BE2C (cell line): ENCODE results near the gene RBM7.

Experiments used
- DNase-seq: peaks from one replicate; pipeline ENCODE4 v3.0.0-alpha.2; 2020
- H3K27me3 ChIP-seq: fragments of 250-450 bp; sonication (Bioruptor Pico); 2 replicates; pipeline ENCODE4 v1.5.1; 2020; ENCODE audit warnings: mild to moderate bottlenecking
- H3K36me3 ChIP-seq: fragments of 250-450 bp; sonication (Bioruptor Pico); 2 replicates; pipeline ENCODE4 v1.5.1; 2020; ENCODE audit warnings: mild to moderate bottlenecking
- H3K4me1 ChIP-seq: fragments of 250-450 bp; sonication (Bioruptor Pico); 2 replicates; pipeline ENCODE4 v1.5.1; 2020
- H3K4me3 ChIP-seq: 2 replicates; pipeline ENCODE4 v1.5.1; 2011; ENCODE audit warnings: low read depth, low read length
- H3K9me3 ChIP-seq: fragments of 250-450 bp; sonication (Bioruptor Pico); 2 replicates; pipeline ENCODE4 v1.5.1; 2020
- CTCF ChIP-seq: IDR thresholded peaks from 2 replicates; pipeline ENCODE4 v1.5.1; 2012; ENCODE audit warnings: mild to moderate bottlenecking, low read depth, low read length

RBM7 gene

GRCh38 chr11:114399490-114400215 lies 813 bp upstream of the RBM7 start:
- no peaks in the 10 kb centered on the region; the same call in none of the 2 replicates for H3K4me1 ChIP-seq
- H3K36me3 ChIP-seq: peaks cover 6% of the 10 kb centered on the region
- DNase-seq: no peak
- H3K9me3 ChIP-seq: no peaks in the 10 kb centered on the region
- peak overlapping the region; percentile 92 for H3K4me3 ChIP-seq
- H3K27me3 ChIP-seq: no peaks in the 10 kb centered on the region
- no peak for TF ChIP-seq CTCF

GRCh38 chr11:114400915-114401223 lies 403 bp downstream of the RBM7 start:
- Histone ChIP-seq H3K4me1 (no peaks in the 10 kb centered on the region; the same call in none of the 2 replicates), H3K4me3 (peak overlapping the region; percentile 92), H3K9me3 (no peaks in the 10 kb centered on the region), H3K27me3 (no peaks in the 10 kb centered on the region), H3K36me3 (peaks cover 17% of the 10 kb centered on the region)
- DNase-seq: no peak
- no peak for TF ChIP-seq CTCF

GRCh38 chr11:114401311-114401710 lies 845 bp downstream of the RBM7 start:
- DNase-seq: no peak
- peak overlapping the region; percentile 92 for H3K4me3 ChIP-seq
- H3K4me1 ChIP-seq: no peaks in the 10 kb centered on the region; the same call in none of the 2 replicates
- H3K27me3 ChIP-seq: no peaks in the 10 kb centered on the region
- peaks cover 22% of the 10 kb centered on the region for H3K36me3 ChIP-seq
- TF ChIP-seq CTCF: no peak
- no peaks in the 10 kb centered on the region for H3K9me3 ChIP-seq

- peaks cover 17% of the 10 kb centered on the region for H3K36me3 ChIP-seq
- no peak overlapping the region for H3K4me3 ChIP-seq
These were observed 12.5 kb downstream of the RBM7 start for GRCh38 chr11:114412946-114413345.

GRCh38 chr11:114413958-114414357 lies 13.5 kb downstream of the RBM7 start:
- H3K36me3 ChIP-seq: peaks cover 15% of the 10 kb centered on the region
- no peaks in the 10 kb centered on the region for H3K9me3 ChIP-seq
- no peaks in the 10 kb centered on the region for H3K27me3 ChIP-seq
- H3K4me1 ChIP-seq: no peaks in the 10 kb centered on the region
- H3K4me3 ChIP-seq: no peak overlapping the region
- no peak for DNase-seq
- TF ChIP-seq CTCF: no peak

More at GRCh38 chr11:114412946-114413345, 12.5 kb downstream of the RBM7 start:
- TF ChIP-seq CTCF: no peak
- Histone ChIP-seq H3K27me3 (no peaks in the 10 kb centered on the region), H3K9me3 (no peaks in the 10 kb centered on the region), H3K4me1 (no peaks in the 10 kb centered on the region)
- DNase-seq: no peak

- DNase-seq: no peak
- no peak for TF ChIP-seq CTCF
These were observed 16.0 kb downstream of the RBM7 start for GRCh38 chr11:114416441-114416961.

More at GRCh38 chr11:114416441-114416961, 16.0 kb downstream of the RBM7 start:
- Histone ChIP-seq H3K36me3 (no peaks in the 10 kb centered on the region), H3K4me1 (no peaks in the 10 kb centered on the region), H3K4me3 (no peak overlapping the region), H3K9me3 (no peaks in the 10 kb centered on the region), H3K27me3 (no peaks in the 10 kb centered on the region)
